Loucy (cell line): ENCODE data around the gene ZNF576.

Source experiments
- H2AFZ ChIP-seq: fragments of 200-600 bp; sonication (generic); 2 replicates; pipeline ENCODE4 v1.6.0; 2016; ENCODE audit warnings: antibody characterized with exemption, mild to moderate bottlenecking, low read length, moderate library complexity
- H3F3A ChIP-seq: fragments of 200-600 bp; 2 replicates; pipeline ENCODE4 v1.6.0; 2016; ENCODE audit warnings: antibody characterized with exemption, low read depth, mild to moderate bottlenecking
- H3K27me3 ChIP-seq: fragments of 200-600 bp; sonication (generic); 2 replicates; pipeline ENCODE4 v1.6.1; 2014; ENCODE audit warnings: low read length, mild to moderate bottlenecking; ENCODE audit not compliant: insufficient read depth, poor library complexity, severe bottlenecking
- H3K36me3 ChIP-seq: fragments of 200-600 bp; sonication (generic); 2 replicates; pipeline ENCODE4 v1.6.1; 2016; ENCODE audit warnings: low read length; ENCODE audit not compliant: insufficient read depth
- H3K4me1 ChIP-seq: fragments of 200-600 bp; sonication (generic); 2 replicates; pipeline ENCODE4 v1.5.1; 2014; ENCODE audit warnings: low read length, mild to moderate bottlenecking; ENCODE audit not compliant: insufficient read depth, poor library complexity, severe bottlenecking
- H3K4me2 ChIP-seq: fragments of 200-600 bp; sonication (generic); 2 replicates; pipeline ENCODE4 v1.6.0; 2014; ENCODE audit warnings: antibody characterized with exemption, low read length, low read depth, mild to moderate bottlenecking; ENCODE audit not compliant: poor library complexity, severe bottlenecking
- H3K4me3 ChIP-seq: fragments of 200-600 bp; sonication (generic); 2 replicates; pipeline ENCODE4 v1.5.1; 2014; ENCODE audit warnings: low read length, mild to moderate bottlenecking, mixed read lengths; ENCODE audit not compliant: poor library complexity, severe bottlenecking
- H3K79me2 ChIP-seq: fragments of 200-600 bp; sonication (generic); 2 replicates; pipeline ENCODE4 v1.6.1; 2014; ENCODE audit warnings: low read length; ENCODE audit not compliant: insufficient read depth
- H3K9ac ChIP-seq: fragments of 200-600 bp; sonication (generic); 2 replicates; pipeline ENCODE4 v1.6.0; 2014; ENCODE audit warnings: mild to moderate bottlenecking, low read depth, low read length, moderate library complexity; ENCODE audit not compliant: poor library complexity, severe bottlenecking
- H3K9me2 ChIP-seq: fragments of 200-600 bp; sonication (generic); replicated peaks from 2 replicates; pipeline ENCODE4 v1.6.1; 2016; ENCODE audit warnings: low read depth, low read length, mixed read lengths
- H3K9me3 ChIP-seq: fragments of 200-600 bp; sonication (generic); 2 replicates; pipeline ENCODE4 v1.6.1; 2014; ENCODE audit warnings: mild to moderate bottlenecking, antibody characterized with exemption, low read length, low read depth; ENCODE audit not compliant: insufficient read depth
- H4K20me1 ChIP-seq: fragments of 200-600 bp; sonication (generic); 2 replicates; pipeline ENCODE4 v1.6.0; 2014; ENCODE audit warnings: antibody characterized with exemption, low read length, mild to moderate bottlenecking; ENCODE audit not compliant: insufficient read depth, poor library complexity, severe bottlenecking
- CTCF ChIP-seq: fragments of 200-600 bp; sonication (generic); conservative IDR thresholded peaks from 2 replicates; pipeline ENCODE4 v1.5.1; 2014; ENCODE audit warnings: mild to moderate bottlenecking, antibody characterized with exemption, low read length
- EZH2phosphoT487 ChIP-seq: fragments of 200-600 bp; IDR thresholded peaks from 2 replicates; pipeline ENCODE4 v1.6.1; 2018; ENCODE audit warnings: antibody characterized with exemption, mild to moderate bottlenecking, moderate library complexity, borderline replicate concordance

Gene ZNF576

DNA sequence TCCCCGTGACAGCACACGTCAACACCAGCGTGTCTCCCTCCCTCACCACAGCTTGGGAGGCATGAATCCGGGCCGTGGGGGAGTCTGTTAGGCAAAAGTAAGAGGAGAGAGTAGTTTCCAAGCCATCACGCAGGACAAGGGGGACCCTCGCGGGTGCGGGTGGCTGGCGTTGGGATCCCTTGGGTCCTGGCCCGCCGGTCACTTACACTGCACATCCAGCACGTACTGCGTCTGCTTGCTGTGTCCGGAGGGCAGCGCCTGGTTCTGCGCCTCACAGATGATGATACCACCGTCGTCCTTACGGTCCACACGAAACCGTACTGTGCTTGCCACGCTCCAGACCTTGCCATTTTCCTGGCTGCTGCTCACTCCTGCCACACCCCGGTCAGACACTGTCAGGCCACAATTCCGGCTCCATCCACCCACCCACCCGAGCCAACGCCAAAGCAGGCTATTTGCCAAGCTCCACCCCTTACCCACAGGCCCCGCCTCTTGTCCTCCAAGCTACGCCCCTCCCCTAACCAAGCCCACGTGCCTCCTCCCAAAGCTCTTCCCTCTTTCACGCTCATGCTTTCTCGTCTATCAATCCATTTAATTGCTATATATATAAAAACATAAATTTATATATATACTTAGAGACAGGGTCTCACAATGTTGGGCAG lies 29.7 kb downstream of the ZNF576 start:
- Histone ChIP-seq H3K36me3 (no peaks in the 10 kb centered on the region), H4K20me1 (peaks cover 5% of the 10 kb centered on the region), H3K79me2 (peaks cover 1% of the 10 kb centered on the region; the same call in 1 of the 2 replicates), H3K4me1 (no peaks in the 10 kb centered on the region), H3K9me3 (no peaks in the 10 kb centered on the region), H3K9ac (no peak overlapping the region), H3K9me2 (no peaks in the 10 kb centered on the region), H3K4me3 (no peak overlapping the region), H3F3A (no peaks in the 10 kb centered on the region; the same call in 1 of the 2 replicates), H3K4me2 (no peak overlapping the region), H3K27me3 (no peaks in the 10 kb centered on the region), H2AFZ (no peak overlapping the region)
- no peak for TF ChIP-seq EZH2phosphoT487
- no peak for TF ChIP-seq CTCF

DNA sequence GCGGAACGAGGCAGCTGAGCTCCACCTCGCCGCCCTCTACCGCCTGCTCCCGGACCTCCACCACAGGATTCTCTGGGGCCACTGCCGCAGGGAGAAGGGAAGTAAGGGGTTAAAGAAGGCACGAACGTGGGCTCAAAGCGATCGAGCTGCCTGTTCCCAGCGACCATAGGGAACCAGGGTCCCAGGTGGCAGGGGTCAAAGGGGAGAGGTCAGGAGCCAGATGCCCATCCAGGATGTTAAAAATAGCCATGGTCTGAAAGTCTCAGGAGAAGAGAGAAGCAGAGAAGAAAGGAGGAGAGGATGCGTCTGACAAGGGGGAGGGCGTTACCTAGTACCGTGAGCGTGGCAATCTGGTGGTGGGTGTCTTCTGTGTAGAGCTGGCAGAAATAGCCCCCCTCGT lies 30.4 kb downstream of the ZNF576 start:
- H4K20me1 ChIP-seq, result peaks cover 2% of the 10 kb centered on the region
- no peaks in the 10 kb centered on the region; the same call in 1 of the 2 replicates for H3F3A ChIP-seq
- TF ChIP-seq CTCF, result no peak
- TF ChIP-seq EZH2phosphoT487, result no peak
- H3K27me3 ChIP-seq, result no peaks in the 10 kb centered on the region
- H3K4me3 ChIP-seq, result no peak overlapping the region
- H2AFZ ChIP-seq, result no peak overlapping the region
- no peaks in the 10 kb centered on the region for H3K79me2 ChIP-seq
- H3K36me3 ChIP-seq, result no peaks in the 10 kb centered on the region
- no peaks in the 10 kb centered on the region for H3K9me2 ChIP-seq
- H3K9me3 ChIP-seq, result no peaks in the 10 kb centered on the region
- H3K4me2 ChIP-seq, result no peak overlapping the region
- no peak overlapping the region for H3K9ac ChIP-seq
- H3K4me1 ChIP-seq, result no peaks in the 10 kb centered on the region

DNA sequence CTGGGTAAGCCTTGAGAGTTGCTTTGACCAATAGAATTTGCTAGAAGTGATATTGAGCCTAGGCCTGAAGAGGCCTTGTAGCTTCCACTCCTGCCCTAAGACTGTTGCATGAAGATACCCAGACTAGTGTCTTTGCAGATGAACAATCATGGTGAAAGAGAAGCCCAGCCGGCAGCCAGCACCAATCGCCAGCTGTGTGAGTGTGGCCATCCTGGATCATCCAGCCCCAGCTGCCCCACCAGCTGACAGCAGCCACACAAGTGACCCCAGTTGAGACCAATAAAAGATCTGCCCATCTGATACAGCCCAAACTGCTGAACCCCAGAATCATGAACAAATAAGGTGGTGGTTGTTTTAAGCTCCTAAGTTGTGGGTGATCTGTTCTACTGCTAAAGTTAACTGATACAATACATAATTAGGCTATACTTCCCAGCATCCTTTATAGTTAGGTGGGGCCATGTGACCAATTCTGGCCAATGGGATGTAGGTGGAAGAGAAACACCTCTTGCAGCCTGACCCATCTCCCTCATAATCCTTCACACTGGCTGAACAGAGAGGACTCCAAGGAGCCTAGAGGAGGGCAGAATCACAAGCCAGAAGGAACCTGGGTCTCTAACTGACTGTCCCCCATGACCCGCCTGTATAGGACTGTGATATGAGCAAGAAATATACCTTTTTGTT lies 32.4 kb downstream of the ZNF576 start:
- Histone ChIP-seq H3K79me2 (no peaks in the 10 kb centered on the region), H3K4me2 (no peak overlapping the region), H2AFZ (0 out of 2 replicates have a peak overlapping the region, but pooled peaks have one; percentile 51), H4K20me1 (no peaks in the 10 kb centered on the region), H3K4me1 (no peaks in the 10 kb centered on the region), H3K36me3 (no peaks in the 10 kb centered on the region), H3K9me3 (no peaks in the 10 kb centered on the region), H3K9me2 (no peaks in the 10 kb centered on the region), H3K27me3 (no peaks in the 10 kb centered on the region), H3F3A (no peaks in the 10 kb centered on the region), H3K4me3 (no peak overlapping the region), H3K9ac (no peak overlapping the region)
- TF ChIP-seq EZH2phosphoT487, result no peak
- no peak for TF ChIP-seq CTCF
